HG03521 (cell line): ENCODE data around the gene UNC80.

Experiments used
- ATAC-seq: cut with Tn5 transposase; IDR thresholded peaks from one replicate; pipeline ENCODE4 v1.9.1; 2021; ENCODE audit warnings: mild to moderate bottlenecking, moderate library complexity; ENCODE audit not compliant: unreplicated experiment

Gene UNC80

GRCh38 chr2:210004881-210005280 is 233.2 kb downstream of the UNC80 start:
- no peak for ATAC-seq

- ATAC-seq: no peak
These were observed 236.3 kb downstream of the UNC80 start for GRCh38 chr2:210007895-210008294.

- no peak for ATAC-seq
These were observed 237.5 kb downstream of the UNC80 start for GRCh38 chr2:210009126-210009525.

GRCh38 chr2:210009896-210010295 is 238.3 kb downstream of the UNC80 start:
- ATAC-seq: no peak

- ATAC-seq: no peak
These were observed 248.5 kb downstream of the UNC80 start for GRCh38 chr2:210020138-210020537.

- no peak for ATAC-seq
These were observed 251.2 kb downstream of the UNC80 start for GRCh38 chr2:210022824-210023223.

GRCh38 chr2:210027608-210028007 is 256.0 kb downstream of the UNC80 start:
- ATAC-seq: no peak

GRCh38 chr2:210028178-210028577 is 256.5 kb downstream of the UNC80 start:
- no peak for ATAC-seq

- no peak for ATAC-seq
These were observed 262.6 kb downstream of the UNC80 start for GRCh38 chr2:210034087-210034683.

- ATAC-seq: no peak
These were observed 264.0 kb downstream of the UNC80 start for GRCh38 chr2:210035679-210036078.

GRCh38 chr2:210038078-210038477 is 266.4 kb downstream of the UNC80 start:
- no peak for ATAC-seq

- ATAC-seq: no peak
These were observed 275.3 kb downstream of the UNC80 start for GRCh38 chr2:210046851-210047500.
